Chondrocyte (in vitro differentiated cells): ENCODE data around the gene PSG6. TPM values are rescaled to one million over a fixed set of nuclear protein-coding genes. Genes with fewer than 3 reads are reported as not detected.

Experiments used
- total RNA-seq: library from RNA; stranded (reverse); gene quantifications from 3 replicates; pipeline ENCODE4 v1.2.1, GENCODE V29; 2021

The PSG6 gene
- total RNA-seq, 1 donor from 2014 or later, result not detected

Other genes starting within 250 kb of the PSG6 start
- gene PSG3, start 177.4 kb downstream of the PSG6 start, total RNA-seq, result 0.99 TPM in 1 of 3 replicates, not detected in the others
- gene PSG8, start 152.2 kb downstream of the PSG6 start, total RNA-seq, result not detected in 3 replicates
- 0.29 TPM in 1 of 3 replicates, not detected in the others for gene PSG1, start 38.2 kb downstream of the PSG6 start, total RNA-seq
- not detected in 3 replicates for gene PSG7, start 19.3 kb upstream of the PSG6 start, total RNA-seq
- gene PSG11, start 108.6 kb upstream of the PSG6 start, total RNA-seq, result not detected in 3 replicates
- gene PSG2, start 164.8 kb upstream of the PSG6 start, total RNA-seq, result 0.44 TPM in 1 of 3 replicates, not detected in the others